Neuron (in vitro differentiated cells): Measurements from ENCODE around the gene MYO7A.

Source experiments
- H2AFZ ChIP-seq: one replicate; pipeline ENCODE4 v1.6.1; 2013; ENCODE audit warnings: low read depth, mild to moderate bottlenecking, inconsistent platforms, low read length, moderate library complexity
- H3K27me3 ChIP-seq: one replicate; pipeline ENCODE4 v1.6.1; 2013; ENCODE audit warnings: low read length; ENCODE audit not compliant: insufficient read depth
- H3K36me3 ChIP-seq: one replicate; pipeline ENCODE4 v1.6.1; 2013; ENCODE audit warnings: low read length; ENCODE audit not compliant: insufficient read depth
- H3K4me1 ChIP-seq: one replicate; pipeline ENCODE4 v1.6.1; 2013; ENCODE audit warnings: low read length; ENCODE audit not compliant: insufficient read depth
- H3K4me3 ChIP-seq: 2 replicates; pipeline ENCODE4 v1.5.1; 2013; ENCODE audit warnings: mild to moderate bottlenecking, low read length, moderate library complexity
- H3K9me3 ChIP-seq: one replicate; pipeline ENCODE4 v1.6.1; 2013; ENCODE audit warnings: low read length

The MYO7A gene

DNA sequence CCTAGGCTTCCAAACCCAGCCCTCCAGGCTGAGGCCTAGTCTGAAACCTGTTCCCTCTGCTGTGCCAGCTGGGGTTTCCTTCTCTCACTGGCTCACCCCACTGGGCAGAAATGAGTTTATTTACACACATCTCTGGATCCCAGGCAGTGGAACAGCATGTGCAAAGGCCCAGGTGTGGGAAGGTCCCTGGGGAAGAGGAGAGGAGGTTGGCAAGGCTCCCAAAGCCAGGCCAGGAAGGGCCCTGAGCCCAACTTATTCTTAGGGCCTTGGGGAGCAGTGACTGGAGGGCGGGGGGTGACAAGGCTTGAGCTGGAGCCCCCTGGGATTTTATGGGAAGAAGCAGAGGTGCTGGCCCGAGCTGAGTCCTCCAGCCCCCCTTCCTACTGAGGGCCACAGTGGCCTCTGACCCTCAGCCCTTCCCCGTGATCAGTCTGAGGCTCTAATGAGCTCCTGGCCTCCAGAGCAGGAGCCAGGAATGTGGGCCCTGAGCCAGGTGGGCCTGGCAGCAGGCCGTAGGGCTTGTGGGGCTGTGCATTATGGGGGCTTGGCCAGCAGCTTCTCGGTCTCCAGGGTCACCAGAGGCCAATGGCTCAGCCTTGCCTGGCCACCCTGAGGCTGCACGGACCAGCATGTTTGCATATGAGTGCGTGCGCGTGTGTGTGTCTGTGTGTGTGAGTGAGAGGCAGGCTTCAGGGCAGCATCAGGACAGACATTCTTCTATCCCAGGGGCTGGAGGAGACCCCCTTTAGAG is 2.9 kb downstream of the MYO7A start:
- H3K36me3 ChIP-seq, result no peaks in the 10 kb centered on the region
- H3K4me3 ChIP-seq, result no peak overlapping the region
- no peaks in the 10 kb centered on the region for H3K9me3 ChIP-seq
- H2AFZ ChIP-seq, result no peak overlapping the region
- peaks cover 13% of the 10 kb centered on the region for H3K4me1 ChIP-seq
- no peaks in the 10 kb centered on the region for H3K27me3 ChIP-seq

- Histone ChIP-seq H3K27me3 (no peaks in the 10 kb centered on the region), H3K36me3 (no peaks in the 10 kb centered on the region), H3K4me1 (peaks cover 13% of the 10 kb centered on the region)
These were observed 3.5 kb downstream of the MYO7A start for GRCh38 chr11:77131560-77131959.

DNA sequence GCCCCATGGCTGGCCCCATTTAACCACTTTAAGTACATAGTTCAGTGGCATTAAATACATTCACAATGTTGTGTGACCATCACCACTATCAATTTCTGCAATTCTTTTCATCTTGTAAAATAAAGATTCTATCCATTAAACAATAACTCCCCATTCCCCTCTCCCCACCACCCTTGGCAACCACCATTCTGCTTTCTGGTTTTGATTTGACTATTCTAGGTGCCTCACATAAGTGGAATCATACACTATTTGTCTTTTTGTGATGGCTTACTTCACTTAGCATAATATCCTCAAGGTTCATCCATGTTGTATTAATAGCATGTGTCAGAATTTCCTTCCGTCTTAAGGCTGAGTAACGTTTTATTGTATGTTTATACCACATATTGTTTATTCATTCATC is 7.0 kb downstream of the MYO7A start:
- Histone ChIP-seq H3K4me1 (no peaks in the 10 kb centered on the region), H3K27me3 (no peaks in the 10 kb centered on the region), H3K4me3 (no peak overlapping the region), H3K9me3 (no peaks in the 10 kb centered on the region), H3K36me3 (no peaks in the 10 kb centered on the region), H2AFZ (no peak overlapping the region)

More at GRCh38 chr11:77131560-77131959, 3.5 kb downstream of the MYO7A start:
- no peak overlapping the region for H2AFZ ChIP-seq
- H3K4me3 ChIP-seq, result no peak overlapping the region
- no peaks in the 10 kb centered on the region for H3K9me3 ChIP-seq

- Histone ChIP-seq H3K36me3 (no peaks in the 10 kb centered on the region), H3K27me3 (peaks cover 4% of the 10 kb centered on the region), H2AFZ (no peak overlapping the region), H3K4me3 (no peak overlapping the region), H3K4me1 (no peaks in the 10 kb centered on the region), H3K9me3 (no peaks in the 10 kb centered on the region)
These were observed 8.0 kb downstream of the MYO7A start for GRCh38 chr11:77136074-77136473.

DNA sequence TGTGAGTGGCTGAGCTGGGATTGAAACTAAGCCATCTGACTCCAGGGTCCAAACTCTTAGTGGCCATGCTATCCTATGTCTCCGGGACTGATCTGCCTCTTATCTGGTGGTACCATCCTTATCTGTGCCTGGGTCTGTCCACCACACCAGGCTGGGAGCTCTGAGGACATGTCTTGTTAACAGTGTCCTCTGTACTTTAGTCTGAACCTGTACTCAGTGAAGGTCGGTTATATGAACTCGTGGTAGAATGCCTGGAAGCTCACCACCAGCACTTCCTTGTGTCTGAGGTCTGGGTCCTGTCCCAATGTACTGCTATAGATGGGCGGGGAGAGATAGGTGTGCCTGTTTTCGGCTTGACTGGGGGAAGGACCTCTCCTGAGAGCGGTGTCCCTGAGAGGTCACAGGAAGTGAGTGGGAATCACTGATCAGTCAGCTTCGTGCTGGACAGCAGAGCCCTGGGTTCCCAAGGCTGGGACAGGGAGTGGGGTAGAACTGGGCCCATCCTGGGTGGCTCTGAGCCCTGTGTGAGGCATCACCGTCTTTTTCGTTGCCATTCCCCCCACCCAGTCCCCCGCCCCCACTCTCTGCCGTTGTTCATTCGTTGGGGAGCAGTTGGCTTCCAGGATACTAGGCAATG is 8.9 kb downstream of the MYO7A start:
- H3K4me3 ChIP-seq, result no peak overlapping the region
- H2AFZ ChIP-seq, result no peak overlapping the region
- no peaks in the 10 kb centered on the region for H3K9me3 ChIP-seq

GRCh38 chr11:77137421-77137820 is 9.4 kb downstream of the MYO7A start:
- Histone ChIP-seq H3K9me3 (no peaks in the 10 kb centered on the region), H3K4me1 (no peaks in the 10 kb centered on the region), H3K4me3 (no peak overlapping the region), H2AFZ (no peak overlapping the region), H3K36me3 (no peaks in the 10 kb centered on the region), H3K27me3 (peaks cover 4% of the 10 kb centered on the region)

More for the DNA sequence above, 8.9 kb downstream of the MYO7A start:
- no peaks in the 10 kb centered on the region for H3K4me1 ChIP-seq
- H3K36me3 ChIP-seq, result no peaks in the 10 kb centered on the region
- peaks cover 4% of the 10 kb centered on the region for H3K27me3 ChIP-seq

GRCh38 chr11:77138106-77138649 is 10.1 kb downstream of the MYO7A start:
- Histone ChIP-seq H2AFZ (no peak overlapping the region), H3K4me3 (no peak overlapping the region), H3K27me3 (peaks cover 4% of the 10 kb centered on the region), H3K9me3 (no peaks in the 10 kb centered on the region), H3K4me1 (no peaks in the 10 kb centered on the region), H3K36me3 (no peaks in the 10 kb centered on the region)

DNA sequence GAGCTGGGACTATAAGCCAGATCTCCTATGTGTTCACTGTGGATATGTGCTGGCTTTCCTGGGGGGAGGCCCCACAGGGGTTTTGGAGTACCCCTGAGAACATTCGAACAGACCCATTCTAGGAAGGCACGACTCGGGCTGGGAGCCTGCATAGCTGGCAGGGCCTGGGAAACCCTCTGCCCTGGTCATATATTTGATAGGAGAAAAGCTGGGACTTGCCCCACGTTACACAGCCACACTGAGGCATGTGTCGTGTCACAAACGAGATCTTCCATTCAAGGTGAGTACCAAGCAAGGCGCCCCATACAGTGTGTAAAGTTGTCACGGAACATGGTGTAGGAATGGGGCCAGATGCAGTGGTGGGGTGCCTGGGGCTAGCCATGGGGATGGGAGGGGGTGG is 11.2 kb downstream of the MYO7A start:
- Histone ChIP-seq H3K27me3 (peaks cover 4% of the 10 kb centered on the region), H3K36me3 (no peaks in the 10 kb centered on the region), H3K4me3 (no peak overlapping the region), H2AFZ (no peak overlapping the region), H3K4me1 (no peaks in the 10 kb centered on the region), H3K9me3 (no peaks in the 10 kb centered on the region)

- no peaks in the 10 kb centered on the region for H3K9me3 ChIP-seq
- H3K36me3 ChIP-seq, result no peaks in the 10 kb centered on the region
- H3K4me3 ChIP-seq, result no peak overlapping the region
- peaks cover 4% of the 10 kb centered on the region for H3K27me3 ChIP-seq
- no peak overlapping the region for H2AFZ ChIP-seq
- no peaks in the 10 kb centered on the region for H3K4me1 ChIP-seq
These were observed 12.3 kb downstream of the MYO7A start for GRCh38 chr11:77140231-77140851.

- Histone ChIP-seq H3K27me3 (peaks cover 6% of the 10 kb centered on the region), H3K4me3 (no peak overlapping the region), H3K4me1 (no peaks in the 10 kb centered on the region), H2AFZ (no peak overlapping the region), H3K36me3 (no peaks in the 10 kb centered on the region), H3K9me3 (no peaks in the 10 kb centered on the region)
These were observed 13.0 kb downstream of the MYO7A start for GRCh38 chr11:77141034-77141433.

GRCh38 chr11:77141475-77141874 is 13.4 kb downstream of the MYO7A start:
- Histone ChIP-seq H3K9me3 (no peaks in the 10 kb centered on the region), H2AFZ (no peak overlapping the region), H3K4me3 (no peak overlapping the region), H3K27me3 (peaks cover 7% of the 10 kb centered on the region), H3K36me3 (no peaks in the 10 kb centered on the region), H3K4me1 (no peaks in the 10 kb centered on the region)

GRCh38 chr11:77142091-77142975 is 14.3 kb downstream of the MYO7A start:
- H3K9me3 ChIP-seq, result no peaks in the 10 kb centered on the region
- no peaks in the 10 kb centered on the region for H3K4me1 ChIP-seq
- peaks cover 7% of the 10 kb centered on the region for H3K27me3 ChIP-seq
- H3K4me3 ChIP-seq, result no peak overlapping the region
- no peak overlapping the region for H2AFZ ChIP-seq
- no peaks in the 10 kb centered on the region for H3K36me3 ChIP-seq
